ENCODE data around the gene FRRS1.

GRCh38 chr1:99682291-99682751 is 84.1 kb downstream of the FRRS1 start:
- TF ChIP-seq EZH2 (IDR thresholded peaks at IDR 0.05; ENCODE audit: insufficient read depth, poor library complexity, severe bottlenecking) (no peak), EZH2phosphoT487 (IDR thresholded peaks at IDR 0.05; ENCODE audit: insufficient read depth, low read depth) (no peak)

Measured in GM23248 (cell line).